ENCODE results near the gene PPEF2.

The PPEF2 gene

GRCh38 chr4:75902352-75902751 lies at the start of gene PPEF2:
PPEF2 (minus strand) TSS chr4:75902452; CDS start chr4:75896325, 6,127 bp downstream.
- no peak for TF ChIP-seq CTCF (IDR thresholded peaks at IDR 0.05; ENCODE audit: borderline replicate concordance, control extremely low read depth, extremely low read depth, insufficient read depth, missing control alignments)
- in situ Hi-C loops (cut with MboI; ENCODE audit: low sequenced_read_pairs, unreplicated experiment) = loop anchor here (10.0 kb wide), 1 partner anchor 162 kb away; no protein-coding TSS in a partner anchor
- no peak for DNase-seq (ENCODE audit: low spot score)

- DNase-seq (ENCODE audit: low spot score) = no peak
- in situ Hi-C loops (cut with MboI; ENCODE audit: low sequenced_read_pairs, unreplicated experiment) = no loop called here
Observed at GRCh38 chr4:75950213-75950815, 48.1 kb upstream of the PPEF2 start.

GRCh38 chr4:75948822-75949444 lies 46.7 kb upstream of the PPEF2 start:
- TF ChIP-seq CTCF (IDR thresholded peaks at IDR 0.05; ENCODE audit: borderline replicate concordance, control extremely low read depth, extremely low read depth, insufficient read depth, missing control alignments) = no peak
- DNase-seq (ENCODE audit: low spot score) = peak; percentile 32
- in situ Hi-C loops (cut with MboI; ENCODE audit: low sequenced_read_pairs, unreplicated experiment) = no loop called here

More at GRCh38 chr4:75950213-75950815, 48.1 kb upstream of the PPEF2 start:
- no peak for TF ChIP-seq CTCF (IDR thresholded peaks at IDR 0.05; ENCODE audit: borderline replicate concordance, control extremely low read depth, extremely low read depth, insufficient read depth, missing control alignments)

- in situ Hi-C loops (cut with MboI; ENCODE audit: low sequenced_read_pairs, unreplicated experiment) = no loop called here
- TF ChIP-seq CTCF (IDR thresholded peaks at IDR 0.05; ENCODE audit: borderline replicate concordance, control extremely low read depth, extremely low read depth, insufficient read depth, missing control alignments) = peak; percentile 61
- DNase-seq (ENCODE audit: low spot score) = peak; percentile 90
Observed at GRCh38 chr4:75940692-75941253, 38.5 kb upstream of the PPEF2 start, which contains the start of gene NAAA. NAAA (minus strand) TSS chr4:75941013; CDS start chr4:75940949, 64 bp downstream.

GRCh38 chr4:75939890-75940691 lies 37.8 kb upstream of the PPEF2 start:
- peak; percentile 91 for DNase-seq (ENCODE audit: low spot score)
- TF ChIP-seq CTCF (IDR thresholded peaks at IDR 0.05; ENCODE audit: borderline replicate concordance, control extremely low read depth, extremely low read depth, insufficient read depth, missing control alignments) = no peak
- in situ Hi-C loops (cut with MboI; ENCODE audit: low sequenced_read_pairs, unreplicated experiment) = no loop called here

- in situ Hi-C loops (cut with MboI; ENCODE audit: low sequenced_read_pairs, unreplicated experiment) = no loop called here
- DNase-seq (ENCODE audit: low spot score) = no peak
- TF ChIP-seq CTCF (IDR thresholded peaks at IDR 0.05; ENCODE audit: borderline replicate concordance, control extremely low read depth, extremely low read depth, insufficient read depth, missing control alignments) = no peak
Observed at GRCh38 chr4:75935628-75936027, 33.4 kb upstream of the PPEF2 start.

All from GM13976 (cell line).